ENCODE measurements around the gene FAM107B.

FAM107B gene

DNA sequence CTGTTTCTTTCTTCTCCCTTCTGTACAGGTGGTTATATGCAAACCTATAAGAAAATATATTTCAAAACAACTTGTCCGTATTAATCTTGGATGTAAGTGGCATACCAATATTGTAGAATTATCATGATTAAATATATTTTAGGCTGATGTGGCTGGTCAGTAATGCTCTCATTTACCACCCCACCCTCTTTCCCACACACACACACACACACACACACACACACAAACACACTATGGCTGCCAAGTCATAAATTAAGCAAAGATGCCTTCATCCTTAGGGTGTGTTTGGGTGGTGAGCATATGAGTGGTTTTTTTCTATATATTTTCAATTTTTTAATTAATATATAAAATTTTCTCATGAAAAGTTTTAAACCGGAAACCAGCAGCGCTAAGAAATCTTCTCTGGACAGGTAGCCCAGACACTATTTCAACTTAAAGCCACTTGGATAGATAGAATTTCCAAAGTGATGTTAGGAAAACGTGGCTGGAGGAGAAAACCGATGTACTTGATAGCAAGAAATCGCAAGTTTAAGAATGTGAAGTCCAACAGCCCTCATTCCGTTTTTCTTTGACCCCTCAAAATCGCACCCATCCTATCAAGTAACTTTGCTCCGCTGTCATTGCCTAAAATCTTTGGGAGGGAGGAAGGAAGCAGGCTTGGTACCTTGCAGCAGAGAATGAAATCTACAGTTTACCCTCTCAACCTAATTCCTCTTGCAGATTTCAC is 171.7 kb downstream of the FAM107B start:
- Histone ChIP-seq H3K27ac (no peak overlapping the region), H3K36me3 (no peaks in the 10 kb centered on the region), H3K4me3 (ENCODE audit: low read depth, low read length) (peak overlapping the region; percentile 59), H3K9me3 (ENCODE audit: severe bottlenecking) (no peaks in the 10 kb centered on the region), H3K27me3 (ENCODE audit: insufficient read depth, low read depth, severe bottlenecking) (no peaks in the 10 kb centered on the region)
- DNase-seq, result no peak
- TF ChIP-seq, protein P1, sequence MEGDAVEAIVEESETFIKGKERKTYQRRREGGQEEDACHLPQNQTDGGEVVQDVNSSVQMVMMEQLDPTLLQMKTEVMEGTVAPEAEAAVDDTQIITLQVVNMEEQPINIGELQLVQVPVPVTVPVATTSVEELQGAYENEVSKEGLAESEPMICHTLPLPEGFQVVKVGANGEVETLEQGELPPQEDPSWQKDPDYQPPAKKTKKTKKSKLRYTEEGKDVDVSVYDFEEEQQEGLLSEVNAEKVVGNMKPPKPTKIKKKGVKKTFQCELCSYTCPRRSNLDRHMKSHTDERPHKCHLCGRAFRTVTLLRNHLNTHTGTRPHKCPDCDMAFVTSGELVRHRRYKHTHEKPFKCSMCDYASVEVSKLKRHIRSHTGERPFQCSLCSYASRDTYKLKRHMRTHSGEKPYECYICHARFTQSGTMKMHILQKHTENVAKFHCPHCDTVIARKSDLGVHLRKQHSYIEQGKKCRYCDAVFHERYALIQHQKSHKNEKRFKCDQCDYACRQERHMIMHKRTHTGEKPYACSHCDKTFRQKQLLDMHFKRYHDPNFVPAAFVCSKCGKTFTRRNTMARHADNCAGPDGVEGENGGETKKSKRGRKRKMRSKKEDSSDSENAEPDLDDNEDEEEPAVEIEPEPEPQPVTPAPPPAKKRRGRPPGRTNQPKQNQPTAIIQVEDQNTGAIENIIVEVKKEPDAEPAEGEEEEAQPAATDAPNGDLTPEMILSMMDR (IDR thresholded peaks at IDR 0.05; ENCODE audit: low read depth, low read length), result no peak

DNA sequence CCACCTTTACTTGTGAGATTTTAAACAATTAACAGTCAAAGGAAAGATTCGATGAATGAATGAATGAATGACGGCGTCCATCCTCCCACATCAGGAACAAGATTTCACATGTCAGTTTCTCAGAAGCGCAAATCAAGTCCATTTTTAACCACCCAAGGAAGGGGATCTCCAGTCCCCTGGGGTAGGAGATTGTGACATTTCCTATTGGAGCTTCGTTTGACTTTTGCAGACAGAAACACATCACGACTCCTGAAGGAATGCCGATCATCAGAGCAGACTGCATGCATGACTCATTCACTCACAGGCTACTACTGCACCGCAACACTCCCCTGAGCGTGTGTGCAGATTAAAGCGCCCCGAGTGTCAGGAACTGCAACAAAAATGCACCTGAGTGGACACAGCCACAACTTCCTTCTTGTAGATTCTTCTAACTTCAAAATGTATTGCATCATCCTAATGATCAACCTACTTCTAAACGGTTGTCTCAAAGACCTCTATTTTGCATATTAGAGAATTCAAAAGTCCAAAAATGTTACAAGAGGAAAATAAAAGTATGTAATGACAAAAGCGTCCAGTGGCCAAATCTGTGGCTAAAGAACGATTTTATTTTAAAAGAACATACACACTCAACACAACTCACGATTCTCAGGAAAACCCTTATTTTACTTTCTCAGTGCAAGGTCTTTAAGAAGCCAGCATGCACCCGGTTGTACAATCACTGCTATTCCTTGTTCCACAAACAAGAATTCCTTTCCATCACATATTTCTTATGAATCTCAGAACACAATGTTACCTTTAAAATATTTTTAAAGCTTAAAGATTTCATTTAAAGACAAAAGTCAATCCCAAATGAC is 172.6 kb downstream of the FAM107B start:
- Histone ChIP-seq H3K27me3 (ENCODE audit: insufficient read depth, low read depth, severe bottlenecking) (no peaks in the 10 kb centered on the region), H3K27ac (no peak overlapping the region), H3K4me3 (ENCODE audit: low read depth, low read length) (no peak overlapping the region), H3K36me3 (no peaks in the 10 kb centered on the region), H3K9me3 (ENCODE audit: severe bottlenecking) (no peaks in the 10 kb centered on the region)
- no peak for DNase-seq
- TF ChIP-seq, protein P1 (IDR thresholded peaks at IDR 0.05; ENCODE audit: low read depth, low read length), result no peak

DNA sequence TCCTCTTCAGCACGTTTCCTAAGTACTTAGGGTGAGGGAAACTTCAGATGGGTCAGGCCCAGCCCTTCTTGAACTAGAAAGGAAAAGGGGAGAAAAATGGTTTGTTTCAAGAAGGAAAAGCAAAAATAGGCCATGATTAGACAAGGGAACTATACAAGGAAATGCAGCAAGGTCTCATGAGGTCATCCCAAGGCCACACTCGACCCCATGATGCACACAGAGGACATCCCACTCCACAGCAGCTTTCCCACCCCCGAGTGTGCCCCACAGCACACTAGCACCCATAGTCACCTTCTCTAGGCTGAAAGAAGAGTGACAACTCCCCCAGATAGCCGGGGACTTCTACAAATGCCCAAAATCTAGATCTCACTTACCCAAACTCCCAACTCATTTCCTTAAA is 173.4 kb downstream of the FAM107B start:
- DNase-seq, result no peak
- H3K9me3 ChIP-seq (ENCODE audit: severe bottlenecking), result no peaks in the 10 kb centered on the region
- no peaks in the 10 kb centered on the region for H3K36me3 ChIP-seq
- TF ChIP-seq, protein P1 (IDR thresholded peaks at IDR 0.05; ENCODE audit: low read depth, low read length), result no peak
- no peak overlapping the region for H3K4me3 ChIP-seq (ENCODE audit: low read depth, low read length)
- H3K27ac ChIP-seq, result no peak overlapping the region
- H3K27me3 ChIP-seq (ENCODE audit: insufficient read depth, low read depth, severe bottlenecking), result no peaks in the 10 kb centered on the region

DNA sequence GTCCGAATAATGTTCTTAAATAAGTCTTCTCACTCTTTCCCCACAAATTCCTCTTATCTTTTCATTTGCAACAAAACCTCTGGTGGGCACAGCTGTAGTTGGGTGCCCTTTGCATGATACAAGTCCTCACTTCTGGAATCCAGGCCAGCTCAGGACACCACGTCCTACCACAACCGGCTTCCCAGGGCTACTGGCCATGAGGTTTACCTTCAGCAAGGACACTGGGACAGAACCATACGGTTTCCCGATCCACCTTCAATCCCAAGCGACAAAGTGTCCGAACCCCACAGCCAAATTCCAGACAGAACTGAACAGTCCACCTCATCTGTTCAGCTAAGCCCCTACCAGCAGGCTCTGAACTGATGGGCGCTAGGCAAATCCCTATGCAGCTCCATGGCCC is 174.6 kb downstream of the FAM107B start:
- TF ChIP-seq, protein P1 (IDR thresholded peaks at IDR 0.05; ENCODE audit: low read depth, low read length), result no peak
- Histone ChIP-seq H3K9me3 (ENCODE audit: severe bottlenecking) (no peaks in the 10 kb centered on the region), H3K27me3 (ENCODE audit: insufficient read depth, low read depth, severe bottlenecking) (no peaks in the 10 kb centered on the region), H3K27ac (no peak overlapping the region), H3K36me3 (no peaks in the 10 kb centered on the region), H3K4me3 (ENCODE audit: low read depth, low read length) (no peak overlapping the region)
- no peak for DNase-seq

DNA sequence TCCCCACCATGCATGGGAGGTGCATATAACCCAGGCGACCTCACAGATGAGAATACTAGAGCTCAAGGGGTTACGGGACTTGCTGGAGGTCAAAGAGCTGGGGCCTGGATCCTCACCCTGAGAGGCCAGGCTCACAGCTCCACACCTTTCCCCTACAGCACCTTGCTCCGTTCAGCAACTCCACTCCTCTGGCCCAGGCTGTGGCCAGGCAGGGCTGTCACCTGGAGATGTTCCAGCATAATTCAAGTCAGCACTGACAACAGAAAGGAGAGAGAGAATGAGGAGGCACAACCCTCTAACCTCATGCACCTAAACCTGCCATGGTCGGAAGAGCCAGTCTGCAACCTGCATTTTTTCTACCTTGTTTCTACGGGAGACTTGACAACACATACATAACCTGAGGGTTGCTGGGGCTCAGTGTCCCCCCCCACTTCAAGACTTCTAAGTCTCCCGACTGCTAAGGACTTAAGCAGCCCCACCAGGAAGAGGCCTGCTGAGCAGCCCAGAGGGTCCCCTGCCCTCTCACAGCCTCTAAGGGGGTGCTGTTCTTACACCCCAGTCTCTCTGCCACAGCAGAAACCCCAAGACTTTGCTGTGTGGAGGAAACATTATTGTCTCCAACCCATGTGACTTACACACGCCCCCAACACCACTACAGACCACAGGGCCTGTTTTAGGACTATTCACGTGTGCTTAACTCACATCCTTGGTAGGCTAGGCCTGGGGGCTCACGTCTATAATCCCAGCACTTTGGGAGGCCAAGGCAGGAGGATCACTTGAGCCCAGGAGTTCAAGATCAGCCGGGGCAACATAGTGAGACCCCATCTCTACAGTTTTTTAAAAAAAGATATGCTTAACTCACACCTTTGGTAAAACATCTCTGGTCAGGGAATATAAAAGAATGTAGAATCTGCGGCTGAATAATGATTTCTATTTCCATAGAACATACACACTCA is 175.6 kb downstream of the FAM107B start:
- Histone ChIP-seq H3K27me3 (ENCODE audit: insufficient read depth, low read depth, severe bottlenecking) (no peaks in the 10 kb centered on the region), H3K4me3 (ENCODE audit: low read depth, low read length) (no peak overlapping the region), H3K9me3 (ENCODE audit: severe bottlenecking) (no peaks in the 10 kb centered on the region), H3K27ac (no peak overlapping the region), H3K36me3 (no peaks in the 10 kb centered on the region)
- TF ChIP-seq, protein P1 (IDR thresholded peaks at IDR 0.05; ENCODE audit: low read depth, low read length), result no peak
- DNase-seq, result no peak
